Ramos (cell line): ENCODE results near the gene MED31.
"Not testable (repeated sequence)": the region's sequence is repeated elsewhere in the genome, so short reads cannot be mapped to it uniquely, and the experiment has no call there.

Experiments
- in situ Hi-C: fragments of 300-500 bp; cut with MboI; formaldehyde crosslinking; loops from one replicate; pipeline ENCODE4 v1.14.3; 2022; ENCODE audit warnings: low sequenced_read_pairs; ENCODE audit not compliant: unreplicated experiment

Gene MED31

DNA sequence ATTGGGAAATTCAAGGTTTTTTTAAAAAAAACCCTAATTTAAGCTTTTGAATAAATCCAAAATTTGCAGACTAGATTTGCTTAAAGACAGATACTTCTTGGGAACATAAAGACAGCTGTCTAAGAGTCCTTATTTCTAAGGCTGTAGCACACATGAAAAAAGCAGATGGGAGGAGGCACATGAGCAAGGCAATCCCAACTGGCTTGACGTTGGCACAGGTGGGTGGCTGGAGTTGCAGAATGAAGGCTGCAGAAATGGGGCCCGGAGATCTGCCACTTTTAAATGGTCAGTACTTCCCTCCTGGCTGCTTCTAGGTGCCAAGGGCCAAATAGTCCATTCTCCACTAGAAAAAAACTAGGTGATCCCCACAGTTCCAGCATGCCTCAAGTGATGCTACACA, 15.3 kb downstream of the MED31 start:
- in situ Hi-C loops, result no loop called here

DNA sequence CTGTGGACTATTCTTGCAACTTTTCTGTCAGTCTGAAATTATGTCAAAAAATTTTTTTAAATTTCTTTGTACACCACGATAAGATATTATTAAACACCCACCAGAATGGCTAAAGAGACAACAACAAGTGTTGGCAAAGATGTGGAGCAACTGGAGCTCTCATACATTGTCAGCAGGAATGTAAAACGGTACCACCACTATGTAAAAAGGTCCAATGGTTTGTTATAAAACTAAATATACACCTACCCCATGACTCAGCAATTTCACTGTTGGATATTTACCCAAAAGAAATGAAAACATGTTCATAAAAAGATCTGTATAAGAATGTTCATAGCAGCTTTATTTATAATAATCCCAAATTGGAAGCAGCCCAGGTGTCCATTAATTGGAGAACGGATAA, 18.1 kb downstream of the MED31 start:
- in situ Hi-C loops, result no loop called here

DNA sequence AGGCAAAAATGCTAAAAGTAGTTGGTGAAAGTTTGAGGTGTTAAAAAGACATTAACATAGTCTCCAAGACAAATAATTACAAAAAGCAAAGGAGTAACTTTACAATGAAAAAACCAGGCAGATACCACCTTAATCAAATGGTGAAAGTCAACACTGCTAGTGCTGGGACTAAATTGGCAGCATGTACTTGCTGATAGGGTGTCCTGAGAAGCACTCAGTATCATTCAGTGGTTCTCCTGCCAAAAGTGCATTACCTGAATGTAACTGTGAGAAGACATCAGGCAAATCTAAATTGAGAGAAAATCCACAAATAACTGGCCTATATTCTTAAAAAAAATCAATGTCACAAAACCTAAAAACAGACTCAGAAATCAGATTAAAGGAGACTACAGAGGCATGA, 18.9 kb downstream of the MED31 start:
- in situ Hi-C loops, result no loop called here

DNA sequence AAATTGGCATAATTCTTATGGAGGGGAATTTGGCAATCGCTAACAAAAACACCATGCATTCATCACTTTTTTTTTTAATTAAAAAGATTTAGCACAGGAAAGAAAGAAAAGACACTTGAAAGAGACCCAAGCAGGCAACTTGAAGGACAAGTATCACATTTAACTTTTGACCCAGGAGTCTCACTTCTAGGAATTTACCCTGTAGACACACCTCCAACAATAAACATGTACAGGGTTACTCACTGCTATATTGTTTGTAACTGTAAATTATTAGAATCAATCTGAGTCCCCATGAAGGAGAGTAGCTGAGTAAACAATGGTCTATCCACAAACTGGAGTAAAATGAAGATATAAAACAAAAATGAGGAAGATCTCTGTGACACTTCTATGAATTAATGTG, 21.0 kb downstream of the MED31 start:
- in situ Hi-C loops, result no loop called here

DNA sequence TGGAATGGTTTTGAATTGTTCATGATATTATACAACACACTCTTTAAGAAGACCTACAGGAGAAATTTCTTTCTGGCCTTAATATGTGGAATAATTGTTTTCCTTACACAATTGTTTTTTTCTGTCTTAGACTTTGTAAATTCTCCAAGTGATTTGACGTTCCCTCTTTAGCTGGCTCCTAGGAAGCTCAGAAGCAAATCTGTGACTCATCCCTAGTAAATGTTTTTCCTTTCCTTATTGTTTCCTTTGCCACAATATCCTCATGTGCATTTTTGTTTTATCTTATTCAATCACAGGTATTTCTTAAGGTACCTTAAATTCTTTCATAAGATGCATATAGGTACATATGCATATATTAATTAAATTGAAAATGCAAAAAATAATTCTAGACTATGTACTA, 24.4 kb downstream of the MED31 start:
- in situ Hi-C loops, result no loop called here

DNA sequence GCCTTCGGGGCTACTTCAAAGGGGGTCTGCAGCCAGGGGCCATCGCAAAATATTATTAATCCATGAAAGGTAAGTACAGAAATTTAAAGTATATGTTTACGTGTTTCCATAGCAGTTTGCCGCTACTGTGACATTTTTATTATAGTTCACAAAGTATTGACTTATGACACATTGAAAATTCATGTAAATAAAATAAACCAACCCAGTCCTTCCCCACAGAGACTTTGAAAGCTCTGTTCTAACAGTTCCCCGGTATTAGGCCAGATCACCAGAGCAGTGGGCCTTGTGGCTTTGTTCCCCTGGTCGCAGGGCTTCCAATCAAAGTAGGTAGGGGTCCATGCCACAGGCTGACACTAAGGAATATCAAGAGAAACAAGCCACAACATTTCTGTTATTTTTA, 24.8 kb downstream of the MED31 start:
- in situ Hi-C loops, result no loop called here

DNA sequence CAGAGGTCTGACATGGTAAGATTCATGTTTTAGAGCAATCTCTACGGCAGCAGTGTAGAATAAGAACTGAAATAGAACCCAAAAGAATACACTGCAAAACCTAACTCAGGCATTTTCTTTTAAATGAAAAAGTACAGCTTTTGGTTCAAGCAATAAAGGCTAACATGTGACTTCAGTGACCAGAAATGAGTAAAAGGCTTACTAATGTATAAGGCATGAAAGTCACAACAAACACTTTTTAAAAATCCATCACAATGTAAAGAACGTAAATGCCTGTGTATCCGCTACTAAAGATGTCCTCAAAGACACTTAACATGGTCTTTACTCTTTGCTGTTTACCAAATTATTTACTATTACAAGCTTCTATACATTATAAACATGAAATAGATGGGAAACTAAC, 27.5 kb downstream of the MED31 start:
- in situ Hi-C loops, result no loop called here

DNA sequence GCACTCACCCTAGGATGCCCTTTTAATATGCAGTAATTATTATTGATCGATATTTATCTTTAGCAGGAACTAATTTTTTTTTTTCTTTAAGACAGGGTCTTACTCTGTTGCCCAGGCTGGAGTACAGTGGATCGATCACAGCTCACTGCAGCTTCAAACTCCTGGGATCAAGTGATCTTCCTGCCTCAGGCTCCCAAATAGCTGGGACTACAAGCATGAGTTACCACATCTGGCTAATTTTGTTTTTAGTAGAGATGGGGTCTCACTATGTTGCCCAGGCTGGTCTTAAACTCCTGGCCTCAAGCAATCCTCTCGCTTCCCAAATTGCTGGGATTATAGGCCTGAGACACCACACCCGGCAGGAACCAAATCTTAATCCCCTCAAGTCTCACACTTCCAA, 40.2 kb downstream of the MED31 start:
- in situ Hi-C loops, result no loop called here

DNA sequence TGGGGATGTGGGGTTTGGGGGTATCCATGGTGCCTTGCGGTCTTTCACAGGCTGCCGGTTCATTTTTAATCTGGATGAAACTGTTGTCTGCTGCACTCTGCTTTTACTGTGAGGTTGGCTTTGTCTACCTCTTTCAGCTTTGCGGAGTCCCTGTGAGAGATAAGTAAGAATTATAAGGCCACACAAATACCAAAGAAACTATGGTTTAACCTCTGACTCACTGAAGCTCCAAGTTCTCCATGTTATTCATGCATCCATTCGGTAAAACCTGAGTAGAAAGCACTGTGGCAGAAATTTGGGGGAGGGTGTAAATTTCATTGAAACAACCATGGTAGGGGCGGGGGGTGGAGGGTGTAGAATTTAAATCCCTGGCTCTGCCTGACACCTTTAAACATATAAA, 41.4 kb downstream of the MED31 start:
- in situ Hi-C loops, result no loop called here

DNA sequence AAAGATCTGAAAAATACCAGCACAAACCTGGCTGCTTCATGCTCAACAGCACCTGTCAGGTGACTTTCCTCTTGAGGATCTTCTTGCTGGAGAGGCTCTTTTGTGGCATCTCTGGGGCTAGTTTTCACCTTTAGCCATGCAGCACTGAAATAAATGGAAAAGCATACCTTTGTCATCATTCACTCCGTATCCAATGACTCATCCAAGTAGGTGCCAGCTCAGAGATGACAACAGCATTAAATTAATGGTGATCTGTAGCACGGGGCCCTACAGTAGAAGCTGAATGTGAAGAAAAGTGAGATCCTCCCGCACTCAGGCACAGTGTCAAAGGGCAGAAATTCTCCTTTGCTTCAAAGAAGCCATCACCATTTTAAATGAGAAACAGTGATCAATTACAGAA, 43.1 kb downstream of the MED31 start:
- in situ Hi-C loops, result no loop called here

DNA sequence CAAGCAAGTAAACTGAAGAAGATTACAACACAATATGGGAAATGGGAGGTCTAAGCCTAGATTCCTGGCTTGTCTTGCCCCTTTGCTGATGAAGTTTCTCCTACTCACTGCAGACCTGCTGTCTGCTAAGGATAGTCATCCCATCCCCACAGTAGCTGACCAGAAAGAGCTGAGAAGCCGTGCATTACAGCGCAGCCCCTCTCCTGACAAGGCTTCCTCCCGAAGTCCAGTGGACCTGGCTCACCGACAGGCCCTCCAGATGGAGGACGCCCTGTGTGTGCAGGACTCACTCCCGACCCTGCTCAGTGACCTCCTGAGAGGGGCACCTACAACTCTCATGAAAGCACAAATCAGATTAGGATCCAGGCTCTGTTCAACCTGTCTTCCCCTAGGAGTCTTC, 46.3 kb downstream of the MED31 start:
- in situ Hi-C loops, result no loop called here

DNA sequence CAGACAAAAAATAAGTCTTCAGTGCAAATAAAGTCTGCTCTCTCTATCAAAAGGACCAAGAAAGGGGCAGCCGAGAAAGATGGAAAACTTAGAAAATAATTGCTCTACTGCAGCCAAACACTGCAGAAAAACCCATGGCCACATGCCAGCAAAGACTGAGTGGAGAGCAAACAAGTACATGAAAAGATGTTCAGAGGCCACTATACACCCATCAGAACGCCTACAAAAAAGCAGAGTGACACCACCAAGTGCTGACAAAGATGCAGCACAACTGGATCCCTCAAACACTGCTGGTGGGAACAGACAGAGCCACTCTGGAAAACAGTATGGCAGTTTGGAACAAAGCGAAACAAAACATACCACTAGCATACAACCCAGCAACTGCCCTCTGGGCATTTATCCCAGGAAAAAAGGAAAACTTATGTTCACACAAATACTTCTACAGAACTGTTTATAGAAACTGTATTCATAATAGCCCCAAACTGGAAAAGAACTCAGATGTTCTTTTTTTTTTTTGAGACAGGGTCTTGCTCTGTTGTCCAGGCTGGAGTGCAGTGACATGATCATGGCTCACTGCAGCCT, 47.6 kb downstream of the MED31 start:
- in situ Hi-C loops, result no loop called here

DNA sequence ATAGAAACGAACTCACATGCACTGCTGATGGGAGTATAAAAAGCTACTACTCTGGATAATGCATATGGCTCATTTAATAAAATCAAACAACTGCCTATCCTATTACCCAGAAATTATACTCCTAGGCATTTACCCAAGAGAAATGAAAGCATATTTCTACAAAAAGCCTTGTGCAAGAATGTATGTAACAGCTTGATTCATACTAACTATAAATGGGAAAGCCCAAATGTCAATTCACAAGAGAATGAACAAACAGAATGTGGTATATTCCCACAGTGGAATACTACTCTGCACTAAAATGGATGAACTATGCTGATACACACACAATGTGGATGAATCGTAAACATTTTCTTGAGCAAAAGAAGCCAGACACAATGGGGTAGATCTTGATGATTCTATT, 49.3 kb downstream of the MED31 start:
- in situ Hi-C loops, result no loop called here

DNA sequence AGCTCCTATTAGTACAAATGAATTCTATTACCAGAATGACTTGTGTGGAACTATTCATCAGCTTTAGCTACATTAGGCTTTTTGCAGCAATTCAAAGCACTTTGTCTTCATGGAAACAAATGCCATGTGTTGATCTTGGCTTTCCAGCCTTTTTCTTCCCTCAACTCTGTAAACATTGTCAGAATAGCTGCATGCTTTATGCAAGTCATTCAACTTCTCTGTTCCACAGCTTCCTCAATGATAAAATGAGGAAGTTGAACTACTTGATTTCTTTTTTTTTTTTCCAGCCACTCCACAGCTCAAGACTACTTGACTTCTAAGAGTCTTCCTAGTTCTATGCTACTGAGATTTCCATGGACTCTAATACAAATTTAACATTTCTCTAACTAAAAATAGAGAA, 52.0 kb downstream of the MED31 start:
- in situ Hi-C loops, result no loop called here

DNA sequence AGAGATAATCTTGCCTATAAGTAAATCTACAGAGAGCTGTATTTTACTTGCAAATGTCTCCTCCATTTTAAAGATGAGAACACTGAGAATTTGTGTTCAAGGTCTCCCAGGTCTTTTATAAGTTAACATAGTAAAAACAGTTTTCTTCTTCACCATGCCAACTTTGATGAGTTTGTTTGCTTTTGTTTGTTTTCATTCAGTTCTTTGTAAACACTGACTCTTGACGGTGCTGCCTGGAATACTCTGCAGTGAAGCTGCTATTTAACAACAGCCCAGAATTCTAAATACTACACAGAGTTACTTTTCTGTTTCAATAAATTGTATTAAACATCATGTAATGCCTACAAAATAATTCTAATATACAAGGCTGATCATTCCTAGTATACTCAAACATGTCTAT, 53.7 kb downstream of the MED31 start:
- in situ Hi-C loops, result no loop called here

DNA sequence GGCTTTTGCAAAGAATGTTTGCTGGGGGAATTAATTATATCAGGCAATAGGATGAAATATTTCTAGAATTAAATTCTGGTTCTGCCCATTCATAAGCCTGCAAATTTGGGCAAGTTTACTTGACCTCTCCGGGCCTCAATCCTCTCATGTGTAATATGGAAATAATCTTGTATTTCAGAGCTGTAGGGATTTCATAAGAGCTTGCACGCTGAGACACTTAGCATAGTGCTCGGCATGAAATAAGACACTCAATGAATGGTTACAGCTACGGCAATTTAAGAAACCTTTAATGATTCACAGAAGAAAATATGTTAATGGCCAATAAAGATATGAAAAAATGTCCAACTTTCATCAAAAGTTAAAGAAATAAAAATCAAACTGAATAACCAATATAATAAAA, 54.5 kb downstream of the MED31 start:
- in situ Hi-C loops, result no loop called here

DNA sequence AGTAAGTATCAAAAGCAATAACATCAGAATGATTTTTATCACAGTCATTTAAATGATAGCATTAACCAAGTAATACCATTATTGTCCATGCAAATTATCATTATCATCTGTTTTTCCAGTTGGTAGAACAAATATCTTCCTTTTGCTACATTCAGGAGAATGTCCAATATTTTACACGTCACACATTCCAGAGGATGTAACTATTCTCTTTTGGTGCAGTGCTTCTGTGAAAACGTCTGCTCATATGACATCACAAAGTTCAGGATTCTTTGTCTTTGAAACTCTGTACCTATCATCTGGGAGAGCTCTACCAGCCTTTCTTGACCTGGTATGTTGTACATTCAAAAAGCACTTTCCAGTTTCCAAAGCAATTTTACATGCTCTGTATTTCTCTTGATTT, 54.9 kb downstream of the MED31 start:
- in situ Hi-C loops, result no loop called here

DNA sequence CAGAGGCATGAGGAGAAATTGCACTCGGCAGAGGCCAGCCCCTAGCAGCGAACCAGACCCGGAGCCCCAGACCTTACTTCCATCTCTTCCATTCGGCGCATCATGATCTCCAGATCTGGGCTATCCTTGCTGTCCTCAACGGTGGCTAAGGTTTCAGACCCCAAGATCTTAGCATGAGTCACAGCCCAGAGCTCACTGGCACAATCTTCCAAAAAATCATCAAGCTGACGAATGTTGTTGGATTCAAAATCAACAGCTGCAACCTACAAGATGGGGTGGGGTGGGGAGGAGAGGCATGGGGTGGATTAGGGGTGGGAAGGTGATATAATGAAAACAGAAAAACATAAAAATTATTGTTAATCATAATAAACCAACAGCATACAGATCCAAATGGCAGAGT, 55.3 kb downstream of the MED31 start:
- in situ Hi-C loops, result no loop called here

DNA sequence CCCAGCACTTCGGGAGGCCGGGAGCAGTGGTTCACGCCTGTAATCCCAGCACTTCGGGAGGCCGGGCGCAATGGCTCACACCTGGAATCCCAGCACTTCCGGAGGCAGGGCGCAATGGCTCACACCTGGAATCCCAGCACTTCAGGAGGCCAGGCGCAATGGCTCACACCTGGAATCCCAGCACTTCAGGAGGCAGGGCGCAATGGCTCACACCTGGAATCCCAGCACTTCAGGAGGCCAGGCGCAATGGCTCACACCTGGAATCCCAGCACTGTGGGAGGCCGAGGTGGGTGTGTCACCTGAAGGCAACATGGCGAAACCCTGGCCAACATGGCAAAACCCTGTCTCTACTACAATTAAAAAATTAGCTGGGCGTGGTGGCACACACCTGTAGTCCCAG, 58.0 kb downstream of the MED31 start:
- in situ Hi-C loops, result not testable (repeated sequence)
